ENCODE results near the gene PCDHB10. TPM values are rescaled to one million over a fixed set of nuclear protein-coding genes. Genes with fewer than 3 reads are reported as not detected.
A peak's percentile ranks its signal among the peaks of the same experiment; 100 is the strongest.
"Not testable (repeated sequence)": the region's sequence is repeated elsewhere in the genome, so short reads cannot be mapped to it uniquely, and the experiment has no call there.

Gene PCDHB10
- total RNA-seq, 1 experiment from 2014 or later: 0.09 TPM

DNA sequence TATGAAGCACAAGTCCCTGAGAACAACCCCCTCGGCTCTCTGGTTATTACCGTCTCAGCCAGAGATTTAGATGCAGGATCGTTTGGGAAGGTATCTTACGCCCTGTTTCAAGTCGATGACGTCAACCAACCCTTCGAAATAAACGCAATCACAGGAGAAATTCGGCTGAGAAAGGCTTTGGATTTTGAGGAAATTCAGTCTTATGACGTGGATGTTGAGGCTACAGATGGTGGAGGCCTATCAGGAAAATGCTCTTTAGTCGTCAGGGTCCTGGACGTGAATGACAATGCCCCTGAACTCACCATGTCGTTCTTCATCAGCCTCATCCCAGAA is 41.2 kb upstream of the PCDHB10 start:
- Mint-ChIP-seq H3K9me3 (ENCODE audit: unreplicated experiment) (peaks cover 44% of the 10 kb centered on the region), H3K36me3 (ENCODE audit: insufficient read depth, unreplicated experiment) (no peaks in the 10 kb centered on the region), H3K4me3 (ENCODE audit: unreplicated experiment) (no peak overlapping the region), H3K4me1 (ENCODE audit: low read depth, unreplicated experiment) (no peaks in the 10 kb centered on the region), H3K27me3 (ENCODE audit: insufficient read depth, unreplicated experiment) (no peaks in the 10 kb centered on the region), H3K27ac (ENCODE audit: unreplicated experiment) (no peak overlapping the region)
- POLR2A ChIA-PET: no interaction called here
- Histone ChIP-seq H3K27me3 (replicated peaks; ENCODE audit: control insufficient read depth, insufficient read depth, low read length) (no peaks in the 10 kb centered on the region), H3K36me3 (ENCODE audit: control insufficient read depth, insufficient read depth, low read length) (no peaks in the 10 kb centered on the region), H3K4me1 (no peaks in the 10 kb centered on the region), H3K9me3 (0 out of 2 replicates have a peak, but pooled peaks cover 4% of the 10 kb centered on the region), H3K4me3 (ENCODE audit: low read depth, low read length) (no peak overlapping the region)
- intact Hi-C loops (cut with micrococcal nuclease; ENCODE audit: unreplicated experiment): no loop called here
- CTCF ChIA-PET: no interaction called here
- no TSS peak for BruUV-seq (replicated peaks)
- DNase-seq: no peak
- TF ChIP-seq, protein P1, sequence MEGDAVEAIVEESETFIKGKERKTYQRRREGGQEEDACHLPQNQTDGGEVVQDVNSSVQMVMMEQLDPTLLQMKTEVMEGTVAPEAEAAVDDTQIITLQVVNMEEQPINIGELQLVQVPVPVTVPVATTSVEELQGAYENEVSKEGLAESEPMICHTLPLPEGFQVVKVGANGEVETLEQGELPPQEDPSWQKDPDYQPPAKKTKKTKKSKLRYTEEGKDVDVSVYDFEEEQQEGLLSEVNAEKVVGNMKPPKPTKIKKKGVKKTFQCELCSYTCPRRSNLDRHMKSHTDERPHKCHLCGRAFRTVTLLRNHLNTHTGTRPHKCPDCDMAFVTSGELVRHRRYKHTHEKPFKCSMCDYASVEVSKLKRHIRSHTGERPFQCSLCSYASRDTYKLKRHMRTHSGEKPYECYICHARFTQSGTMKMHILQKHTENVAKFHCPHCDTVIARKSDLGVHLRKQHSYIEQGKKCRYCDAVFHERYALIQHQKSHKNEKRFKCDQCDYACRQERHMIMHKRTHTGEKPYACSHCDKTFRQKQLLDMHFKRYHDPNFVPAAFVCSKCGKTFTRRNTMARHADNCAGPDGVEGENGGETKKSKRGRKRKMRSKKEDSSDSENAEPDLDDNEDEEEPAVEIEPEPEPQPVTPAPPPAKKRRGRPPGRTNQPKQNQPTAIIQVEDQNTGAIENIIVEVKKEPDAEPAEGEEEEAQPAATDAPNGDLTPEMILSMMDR (IDR thresholded peaks at IDR 0.05; ENCODE audit: insufficient read depth in 1 of 2, low read depth in 1 of 2, low read length in 1 of 2, severe bottlenecking in 1 of 2, unreplicated experiment in 1 of 2): no peak

DNA sequence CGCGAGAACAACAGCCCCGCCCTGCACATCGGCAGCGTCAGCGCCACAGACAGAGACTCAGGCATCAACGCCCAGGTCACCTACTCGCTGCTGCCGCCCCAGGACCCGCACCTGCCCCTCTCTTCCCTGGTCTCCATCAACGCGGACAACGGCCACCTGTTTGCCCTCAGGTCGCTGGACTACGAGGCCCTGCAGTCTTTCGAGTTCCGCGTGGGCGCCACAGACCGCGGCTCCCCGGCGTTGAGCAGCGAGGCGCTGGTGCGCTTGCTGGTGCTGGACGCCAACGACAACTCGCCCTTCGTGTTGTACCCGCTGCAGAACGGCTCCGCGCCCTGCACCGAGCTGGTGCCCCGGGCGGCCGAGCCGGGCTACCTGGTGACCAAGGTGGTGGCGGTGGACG is 40.5 kb upstream of the PCDHB10 start:
- H3K36me3 Mint-ChIP-seq (ENCODE audit: insufficient read depth, unreplicated experiment); H3K4me1 Mint-ChIP-seq (ENCODE audit: low read depth, unreplicated experiment); DNase-seq; H3K4me1 ChIP-seq; POLR2A ChIA-PET; H3K36me3 ChIP-seq (ENCODE audit: control insufficient read depth, insufficient read depth, low read length); CTCF ChIA-PET; H3K9me3 ChIP-seq; H3K27ac Mint-ChIP-seq (ENCODE audit: unreplicated experiment); H3K27me3 Mint-ChIP-seq (ENCODE audit: insufficient read depth, unreplicated experiment); H3K4me3 ChIP-seq (ENCODE audit: low read depth, low read length); H3K4me3 Mint-ChIP-seq (ENCODE audit: unreplicated experiment); H3K27me3 ChIP-seq (replicated peaks; ENCODE audit: control insufficient read depth, insufficient read depth, low read length); intact Hi-C loops (cut with micrococcal nuclease; ENCODE audit: unreplicated experiment); BruUV-seq (replicated peaks): not testable (repeated sequence)
- peaks cover 44% of the 10 kb centered on the region for H3K9me3 Mint-ChIP-seq (ENCODE audit: unreplicated experiment)

DNA sequence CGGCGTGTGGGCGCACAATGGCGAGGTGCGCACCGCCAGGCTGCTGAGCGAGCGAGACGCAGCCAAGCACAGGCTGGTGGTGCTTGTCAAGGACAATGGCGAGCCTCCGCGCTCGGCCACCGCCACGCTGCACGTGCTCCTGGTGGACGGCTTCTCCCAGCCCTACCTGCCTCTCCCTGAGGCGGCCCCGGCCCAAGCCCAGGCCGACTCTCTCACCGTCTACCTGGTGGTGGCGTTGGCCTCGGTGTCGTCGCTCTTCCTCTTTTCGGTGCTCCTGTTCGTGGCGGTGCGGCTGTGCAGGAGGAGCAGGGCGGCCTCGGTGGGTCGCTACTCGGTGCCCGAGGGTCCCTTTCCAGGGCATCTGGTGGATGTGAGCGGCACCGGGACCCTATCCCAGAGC is 40.1 kb upstream of the PCDHB10 start:
- H3K9me3 ChIP-seq; H3K27me3 ChIP-seq (replicated peaks; ENCODE audit: control insufficient read depth, insufficient read depth, low read length); H3K4me3 Mint-ChIP-seq (ENCODE audit: unreplicated experiment); BruUV-seq (replicated peaks); H3K27ac Mint-ChIP-seq (ENCODE audit: unreplicated experiment); H3K4me1 ChIP-seq; H3K36me3 Mint-ChIP-seq (ENCODE audit: insufficient read depth, unreplicated experiment); intact Hi-C loops (cut with micrococcal nuclease; ENCODE audit: unreplicated experiment); CTCF ChIA-PET; DNase-seq; H3K4me3 ChIP-seq (ENCODE audit: low read depth, low read length); H3K36me3 ChIP-seq (ENCODE audit: control insufficient read depth, insufficient read depth, low read length); POLR2A ChIA-PET; H3K27me3 Mint-ChIP-seq (ENCODE audit: insufficient read depth, unreplicated experiment); H3K4me1 Mint-ChIP-seq (ENCODE audit: low read depth, unreplicated experiment): not testable (repeated sequence)
- H3K9me3 Mint-ChIP-seq (ENCODE audit: unreplicated experiment): peaks cover 44% of the 10 kb centered on the region

DNA sequence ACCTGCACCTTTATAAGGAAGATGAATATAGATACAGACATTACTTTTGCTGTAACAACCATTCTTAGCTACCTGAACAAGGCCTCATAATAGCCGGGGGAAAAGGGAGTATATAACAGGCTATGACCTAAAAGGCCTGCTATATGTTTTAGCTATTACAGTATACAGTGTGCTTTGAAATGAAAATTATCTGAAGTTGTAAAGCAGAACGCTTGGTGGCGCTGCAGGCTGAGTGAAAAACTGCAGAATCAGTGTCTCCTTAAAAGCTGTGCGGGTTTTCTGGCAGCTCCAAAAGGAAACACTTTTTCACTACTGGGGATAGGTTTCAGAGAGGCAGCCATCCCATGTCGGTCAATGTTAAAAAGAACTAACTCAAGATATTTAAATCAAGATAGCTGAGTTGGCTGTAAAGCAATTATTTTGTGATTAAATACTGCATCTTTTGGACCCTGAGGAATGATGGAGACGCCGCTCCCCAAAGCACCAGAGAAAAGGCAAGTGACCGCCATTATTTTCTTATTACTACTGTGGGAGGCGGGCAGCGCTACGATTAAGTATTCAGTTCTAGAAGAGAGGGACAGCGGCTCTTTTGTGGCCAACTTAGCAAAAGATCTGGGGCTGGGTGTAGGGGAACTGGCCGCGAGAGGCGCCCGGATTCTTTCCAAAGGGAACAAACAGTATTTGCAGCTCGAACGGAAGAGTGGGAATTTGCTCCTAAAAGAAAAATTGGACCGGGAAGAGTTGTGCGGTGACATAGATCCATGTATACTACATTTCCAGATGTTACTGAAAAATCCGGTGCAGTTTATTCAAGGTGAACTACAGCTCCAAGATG is 36.4 kb upstream of the PCDHB10 start:
- ChIA-PET POLR2A (no interaction called here), CTCF (interaction anchor here (0.8 kb wide), 1 partner anchor 164 kb away, joined by 3 read pairs; the partner anchor contains the start of gene TAF7)
- peaks cover 32% of the 10 kb centered on the region for H3K9me3 Mint-ChIP-seq (ENCODE audit: unreplicated experiment)
- no TSS peak for BruUV-seq (replicated peaks)
- no peak for DNase-seq
- Histone ChIP-seq H3K9me3 (0 out of 2 replicates have a peak, but pooled peaks cover 4% of the 10 kb centered on the region), H3K4me3 (ENCODE audit: low read depth, low read length) (no peak overlapping the region), H3K27me3 (replicated peaks; ENCODE audit: control insufficient read depth, insufficient read depth, low read length) (no peaks in the 10 kb centered on the region), H3K36me3 (ENCODE audit: control insufficient read depth, insufficient read depth, low read length) (no peaks in the 10 kb centered on the region), H3K4me1 (no peaks in the 10 kb centered on the region)
- no peak overlapping the region for H3K27ac Mint-ChIP-seq (ENCODE audit: unreplicated experiment)
- no peaks in the 10 kb centered on the region for H3K36me3 Mint-ChIP-seq (ENCODE audit: insufficient read depth, unreplicated experiment)
- H3K4me3 Mint-ChIP-seq (ENCODE audit: unreplicated experiment): no peak overlapping the region
- TF ChIP-seq, protein P1 (IDR thresholded peaks at IDR 0.05; ENCODE audit: insufficient read depth in 1 of 2, low read depth in 1 of 2, low read length in 1 of 2, severe bottlenecking in 1 of 2, unreplicated experiment in 1 of 2): peak in 1 of 2 experiments; percentile 14
- H3K27me3 Mint-ChIP-seq (ENCODE audit: insufficient read depth, unreplicated experiment): no peaks in the 10 kb centered on the region
- no peaks in the 10 kb centered on the region for H3K4me1 Mint-ChIP-seq (ENCODE audit: low read depth, unreplicated experiment)
- intact Hi-C loops (cut with micrococcal nuclease; ENCODE audit: unreplicated experiment): no loop called here

DNA sequence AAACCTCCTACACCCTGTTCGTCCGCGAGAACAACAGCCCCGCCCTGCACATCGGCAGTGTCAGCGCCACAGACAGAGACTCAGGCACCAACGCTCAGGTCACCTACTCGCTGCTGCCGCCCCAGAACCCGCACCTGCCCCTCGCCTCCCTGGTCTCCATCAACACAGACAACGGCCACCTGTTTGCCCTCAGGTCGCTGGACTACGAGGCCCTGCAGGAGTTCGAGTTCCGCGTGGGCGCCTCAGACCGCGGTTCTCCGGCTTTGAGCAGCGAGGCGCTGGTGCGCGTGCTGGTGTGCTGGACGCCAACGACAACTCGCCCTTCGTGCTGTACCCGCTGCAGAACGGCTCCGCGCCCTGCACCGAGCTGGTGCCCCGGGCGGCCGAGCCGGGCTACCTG is 34.8 kb upstream of the PCDHB10 start:
- intact Hi-C loops (cut with micrococcal nuclease; ENCODE audit: unreplicated experiment); POLR2A ChIA-PET; BruUV-seq (replicated peaks): not testable (repeated sequence)

DNA sequence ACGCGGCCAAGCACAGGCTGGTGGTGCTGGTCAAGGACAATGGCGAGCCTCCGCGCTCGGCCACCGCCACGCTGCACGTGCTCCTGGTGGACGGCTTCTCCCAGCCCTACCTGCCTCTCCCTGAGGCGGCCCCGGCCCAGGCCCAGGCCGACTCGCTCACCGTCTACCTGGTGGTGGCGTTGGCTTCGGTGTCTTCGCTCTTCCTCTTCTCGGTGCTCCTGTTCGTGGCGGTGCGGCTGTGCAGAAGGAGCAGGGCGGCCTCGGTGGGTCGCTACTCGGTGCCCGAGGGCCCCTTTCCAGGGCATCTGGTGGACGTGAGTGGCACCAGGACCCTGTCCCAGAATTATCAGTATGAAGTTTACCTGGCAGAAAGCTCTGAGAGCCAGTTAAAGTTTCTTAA is 34.3 kb upstream of the PCDHB10 start:
- H3K36me3 Mint-ChIP-seq (ENCODE audit: insufficient read depth, unreplicated experiment); H3K4me3 Mint-ChIP-seq (ENCODE audit: unreplicated experiment); H3K4me1 ChIP-seq; H3K27me3 Mint-ChIP-seq (ENCODE audit: insufficient read depth, unreplicated experiment); H3K27ac Mint-ChIP-seq (ENCODE audit: unreplicated experiment); DNase-seq; H3K9me3 ChIP-seq; POLR2A ChIA-PET; H3K4me1 Mint-ChIP-seq (ENCODE audit: low read depth, unreplicated experiment); H3K27me3 ChIP-seq (replicated peaks; ENCODE audit: control insufficient read depth, insufficient read depth, low read length); CTCF ChIA-PET; intact Hi-C loops (cut with micrococcal nuclease; ENCODE audit: unreplicated experiment); H3K36me3 ChIP-seq (ENCODE audit: control insufficient read depth, insufficient read depth, low read length); BruUV-seq (replicated peaks); H3K4me3 ChIP-seq (ENCODE audit: low read depth, low read length): not testable (repeated sequence)
- H3K9me3 Mint-ChIP-seq (ENCODE audit: unreplicated experiment): peaks cover 20% of the 10 kb centered on the region

More for the DNA sequence above, 34.8 kb upstream of the PCDHB10 start:
- H3K4me1 Mint-ChIP-seq (ENCODE audit: low read depth, unreplicated experiment); H3K27me3 ChIP-seq (replicated peaks; ENCODE audit: control insufficient read depth, insufficient read depth, low read length); CTCF ChIA-PET; H3K36me3 Mint-ChIP-seq (ENCODE audit: insufficient read depth, unreplicated experiment); H3K9me3 ChIP-seq; H3K4me3 Mint-ChIP-seq (ENCODE audit: unreplicated experiment); H3K36me3 ChIP-seq (ENCODE audit: control insufficient read depth, insufficient read depth, low read length); DNase-seq; H3K4me1 ChIP-seq; H3K27ac Mint-ChIP-seq (ENCODE audit: unreplicated experiment); H3K4me3 ChIP-seq (ENCODE audit: low read depth, low read length); H3K27me3 Mint-ChIP-seq (ENCODE audit: insufficient read depth, unreplicated experiment): not testable (repeated sequence)
- H3K9me3 Mint-ChIP-seq (ENCODE audit: unreplicated experiment): peaks cover 25% of the 10 kb centered on the region
